ENCODE measurements around the gene TOMM5. TPM values are rescaled to one million over a fixed set of nuclear protein-coding genes. Genes with fewer than 3 reads are reported as not detected.
"Not testable (repeated sequence)": the region's sequence is repeated elsewhere in the genome, so short reads cannot be mapped to it uniquely, and the experiment has no call there.

Gene TOMM5
- total RNA-seq, 1 donor from 2014 or later, result 103 TPM

DNA sequence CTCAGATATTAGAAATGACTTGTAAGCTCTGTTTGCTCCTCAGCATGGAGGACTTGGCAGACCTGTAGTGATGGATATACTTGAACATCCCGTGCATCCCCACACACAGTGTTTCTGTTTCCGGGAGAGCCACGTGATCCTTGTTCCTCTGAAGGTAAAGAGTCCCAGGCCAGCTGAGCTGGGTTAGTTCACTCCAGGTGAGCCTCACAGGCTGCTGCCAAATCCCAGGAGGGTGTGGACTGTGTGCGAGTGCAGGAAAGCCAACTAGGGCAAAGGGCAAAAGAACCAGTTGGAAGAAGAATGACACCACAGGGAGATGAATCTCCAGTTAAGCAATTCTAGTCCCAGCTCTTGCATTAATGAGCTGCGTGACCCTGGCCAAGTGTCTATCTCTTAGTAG is 10.4 kb upstream of the TOMM5 start:
- H3K27ac Mint-ChIP-seq, result no peak overlapping the region

DNA sequence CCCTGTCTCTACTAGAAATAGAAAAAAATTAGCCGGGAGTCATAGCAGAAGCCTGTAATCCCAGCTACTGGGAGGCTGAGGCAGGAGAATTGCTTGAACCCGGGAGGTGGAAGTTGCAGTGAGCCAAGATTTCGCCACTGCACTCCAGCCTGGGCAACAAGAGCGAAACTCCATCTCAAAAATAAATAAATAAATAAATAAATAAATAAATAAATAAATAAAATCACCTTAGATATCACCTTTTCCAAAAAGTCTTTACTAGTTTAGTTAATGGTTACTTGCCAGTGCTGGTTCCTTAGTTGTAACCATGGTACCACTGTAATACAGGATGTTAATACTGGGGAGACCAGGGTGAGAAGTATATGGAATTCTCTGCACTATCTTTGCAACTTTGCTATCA is 9.7 kb upstream of the TOMM5 start:
- H3K36me3 Mint-ChIP-seq (ENCODE audit: insufficient read depth); H3K4me3 Mint-ChIP-seq (ENCODE audit: low read depth); H3K9me3 Mint-ChIP-seq (ENCODE audit: low read depth); H3K27ac Mint-ChIP-seq; H3K4me1 Mint-ChIP-seq (ENCODE audit: low read depth); DNase-seq (ENCODE audit: low spot score, unreplicated experiment): not testable (repeated sequence)
- peaks cover 29% of the 10 kb centered on the region for H3K27me3 Mint-ChIP-seq

More for the DNA sequence above, 10.4 kb upstream of the TOMM5 start:
- DNase-seq (ENCODE audit: low spot score, unreplicated experiment), result no peak
- no peaks in the 10 kb centered on the region for H3K9me3 Mint-ChIP-seq (ENCODE audit: low read depth)
- peaks cover 36% of the 10 kb centered on the region for H3K27me3 Mint-ChIP-seq
- TF ChIP-seq, protein P1, sequence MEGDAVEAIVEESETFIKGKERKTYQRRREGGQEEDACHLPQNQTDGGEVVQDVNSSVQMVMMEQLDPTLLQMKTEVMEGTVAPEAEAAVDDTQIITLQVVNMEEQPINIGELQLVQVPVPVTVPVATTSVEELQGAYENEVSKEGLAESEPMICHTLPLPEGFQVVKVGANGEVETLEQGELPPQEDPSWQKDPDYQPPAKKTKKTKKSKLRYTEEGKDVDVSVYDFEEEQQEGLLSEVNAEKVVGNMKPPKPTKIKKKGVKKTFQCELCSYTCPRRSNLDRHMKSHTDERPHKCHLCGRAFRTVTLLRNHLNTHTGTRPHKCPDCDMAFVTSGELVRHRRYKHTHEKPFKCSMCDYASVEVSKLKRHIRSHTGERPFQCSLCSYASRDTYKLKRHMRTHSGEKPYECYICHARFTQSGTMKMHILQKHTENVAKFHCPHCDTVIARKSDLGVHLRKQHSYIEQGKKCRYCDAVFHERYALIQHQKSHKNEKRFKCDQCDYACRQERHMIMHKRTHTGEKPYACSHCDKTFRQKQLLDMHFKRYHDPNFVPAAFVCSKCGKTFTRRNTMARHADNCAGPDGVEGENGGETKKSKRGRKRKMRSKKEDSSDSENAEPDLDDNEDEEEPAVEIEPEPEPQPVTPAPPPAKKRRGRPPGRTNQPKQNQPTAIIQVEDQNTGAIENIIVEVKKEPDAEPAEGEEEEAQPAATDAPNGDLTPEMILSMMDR (IDR thresholded peaks at IDR 0.05; ENCODE audit: unreplicated experiment), result no peak
- no peak overlapping the region for H3K4me3 Mint-ChIP-seq (ENCODE audit: low read depth)
- H3K36me3 Mint-ChIP-seq (ENCODE audit: insufficient read depth), result no peaks in the 10 kb centered on the region
- no peaks in the 10 kb centered on the region for H3K4me1 Mint-ChIP-seq (ENCODE audit: low read depth)

DNA sequence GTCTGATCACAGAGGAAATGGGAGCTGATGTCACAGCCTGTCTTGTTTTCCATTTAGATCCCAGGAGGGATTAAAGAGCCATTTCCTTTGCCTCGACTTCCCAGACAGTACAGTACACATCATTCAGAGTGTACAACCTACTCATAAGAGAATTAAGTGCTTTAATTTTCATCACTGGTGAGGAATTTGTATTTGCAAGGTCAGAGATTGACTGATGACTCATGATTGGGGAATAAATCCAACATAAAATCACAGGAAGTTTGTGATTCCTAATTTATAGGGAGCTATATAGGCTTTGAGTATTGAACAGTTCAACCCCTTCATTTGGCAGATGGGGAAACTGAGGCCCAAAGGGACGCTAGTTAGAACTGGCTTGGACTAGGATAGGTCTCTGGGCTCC is 4.1 kb upstream of the TOMM5 start:
- no peaks in the 10 kb centered on the region for H3K9me3 Mint-ChIP-seq (ENCODE audit: low read depth)

DNA sequence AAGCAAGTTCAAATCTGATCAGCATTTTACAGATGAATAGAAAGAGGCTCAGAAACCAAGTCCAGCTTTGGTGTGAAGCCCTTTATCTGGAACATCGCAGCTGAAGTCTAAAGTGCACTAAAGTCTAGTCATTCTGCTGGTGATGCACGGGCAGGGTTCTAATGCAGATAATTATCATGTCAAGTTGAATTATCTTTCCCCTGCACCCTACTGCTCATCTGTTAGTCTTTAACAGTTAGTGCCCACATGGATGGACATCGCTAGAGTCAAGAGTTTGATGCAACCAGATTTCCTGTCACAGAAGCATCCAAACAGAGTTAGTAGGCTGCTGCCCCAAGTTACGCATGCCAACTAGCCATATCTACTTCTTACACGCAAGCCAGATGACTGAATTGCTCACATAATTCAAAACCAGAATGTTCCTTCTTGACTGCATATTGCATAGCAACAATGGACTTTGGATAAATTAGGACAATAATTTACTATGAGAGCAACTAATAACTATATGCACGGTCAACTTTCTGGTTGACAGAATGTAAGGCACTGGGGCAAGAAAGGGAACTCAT is 1.6 kb upstream of the TOMM5 start:
- Mint-ChIP-seq H3K4me1 (ENCODE audit: low read depth) (peaks cover 13% of the 10 kb centered on the region), H3K27me3 (peaks cover 17% of the 10 kb centered on the region), H3K36me3 (ENCODE audit: insufficient read depth) (no peaks in the 10 kb centered on the region), H3K9me3 (ENCODE audit: low read depth) (no peaks in the 10 kb centered on the region), H3K4me3 (ENCODE audit: low read depth) (peak overlapping the region; percentile 35), H3K27ac (no peak overlapping the region)
- TF ChIP-seq, protein P1 (IDR thresholded peaks at IDR 0.05; ENCODE audit: unreplicated experiment), result no peak
- no peak for DNase-seq (ENCODE audit: low spot score, unreplicated experiment)

More for the DNA sequence above, 4.1 kb upstream of the TOMM5 start:
- Mint-ChIP-seq H3K4me3 (ENCODE audit: low read depth) (no peak overlapping the region), H3K27ac (no peak overlapping the region), H3K27me3 (peaks cover 26% of the 10 kb centered on the region), H3K4me1 (ENCODE audit: low read depth) (peaks cover 6% of the 10 kb centered on the region), H3K36me3 (ENCODE audit: insufficient read depth) (no peaks in the 10 kb centered on the region)
- TF ChIP-seq, protein P1 (IDR thresholded peaks at IDR 0.05; ENCODE audit: unreplicated experiment), result no peak
- no peak for DNase-seq (ENCODE audit: low spot score, unreplicated experiment)

DNA sequence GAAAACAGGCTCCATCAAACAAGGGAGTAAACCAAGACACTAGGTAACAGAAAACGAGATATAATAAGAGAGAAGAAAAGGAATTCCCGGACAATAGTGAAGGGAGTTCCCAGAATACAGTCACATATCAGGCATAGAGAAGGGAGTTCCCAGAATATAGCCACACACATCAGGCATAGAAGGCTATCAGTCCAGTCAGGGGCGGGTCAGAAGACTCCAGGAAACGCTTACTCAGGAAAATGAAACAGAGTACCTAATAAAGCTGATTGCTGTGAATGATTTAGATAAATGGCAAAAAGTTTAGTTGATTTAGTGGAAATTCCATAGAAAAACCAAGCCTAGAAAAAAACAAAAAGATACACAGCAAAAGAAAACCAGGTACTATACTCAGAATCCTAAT is 4.9 kb downstream of the TOMM5 start:
- no peak overlapping the region for H3K27ac Mint-ChIP-seq
- peaks cover 12% of the 10 kb centered on the region for H3K4me1 Mint-ChIP-seq (ENCODE audit: low read depth)
- no peak for DNase-seq (ENCODE audit: low spot score, unreplicated experiment)
- no peaks in the 10 kb centered on the region for H3K27me3 Mint-ChIP-seq
- TF ChIP-seq, protein P1 (IDR thresholded peaks at IDR 0.05; ENCODE audit: unreplicated experiment), result no peak
- peaks cover 13% of the 10 kb centered on the region for H3K36me3 Mint-ChIP-seq (ENCODE audit: insufficient read depth)
- H3K4me3 Mint-ChIP-seq (ENCODE audit: low read depth), result no peak overlapping the region
- H3K9me3 Mint-ChIP-seq (ENCODE audit: low read depth), result no peaks in the 10 kb centered on the region

DNA sequence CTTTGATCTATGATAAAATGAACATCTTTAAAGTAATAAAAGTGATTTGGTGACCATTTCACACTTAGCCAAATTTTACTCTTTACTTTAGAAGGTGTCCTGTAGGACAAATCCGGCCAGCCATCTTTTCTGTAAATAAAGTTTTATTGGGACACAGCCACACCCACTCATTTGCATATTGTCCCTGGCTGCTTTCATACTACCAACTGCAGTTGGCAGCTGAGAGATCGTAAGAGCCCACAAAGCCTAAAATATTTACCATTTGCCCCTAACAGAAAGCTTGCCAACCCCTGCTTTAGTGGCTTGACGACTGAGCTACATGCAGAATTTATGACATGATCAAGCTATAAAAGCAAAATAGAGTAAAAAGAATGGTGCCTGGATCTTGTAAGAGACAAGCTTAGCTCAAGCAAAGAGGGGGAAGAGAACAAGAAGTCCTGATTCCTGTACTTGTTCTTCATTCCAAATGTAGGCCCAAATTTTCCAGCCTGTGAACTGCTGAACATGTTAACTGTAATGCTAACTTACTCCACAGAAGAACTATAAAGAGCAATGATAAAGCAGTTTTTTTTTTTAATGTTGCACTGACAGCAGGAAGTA is 8.8 kb downstream of the TOMM5 start:
- no peak overlapping the region for H3K4me3 Mint-ChIP-seq (ENCODE audit: low read depth)
- DNase-seq (ENCODE audit: low spot score, unreplicated experiment), result no peak
- peaks cover 13% of the 10 kb centered on the region for H3K36me3 Mint-ChIP-seq (ENCODE audit: insufficient read depth)
- H3K27me3 Mint-ChIP-seq, result no peaks in the 10 kb centered on the region
- no peaks in the 10 kb centered on the region for H3K4me1 Mint-ChIP-seq (ENCODE audit: low read depth)
- H3K27ac Mint-ChIP-seq, result peak overlapping the region; percentile 10
- TF ChIP-seq, protein P1 (IDR thresholded peaks at IDR 0.05; ENCODE audit: unreplicated experiment), result no peak
- H3K9me3 Mint-ChIP-seq (ENCODE audit: low read depth), result no peaks in the 10 kb centered on the region

All from progenitor cell of endocrine pancreas (in vitro differentiated cells).